PC-3 (cell line): ENCODE data around the gene SF3A2.

ENCODE experiments used
- CTCF ChIP-seq: fragments of 300-600 bp; sonication (generic); conservative IDR thresholded peaks from 2 replicates; pipeline ENCODE4 v1.5.1; 2017; ENCODE audit warnings: antibody characterized with exemption, low read depth, mild to moderate bottlenecking, low read length
- EZH2phosphoT487 ChIP-seq: fragments of 300-600 bp; sonication (generic); IDR thresholded peaks from 2 replicates; pipeline ENCODE4 v1.6.1; 2018; ENCODE audit warnings: mild to moderate bottlenecking, antibody characterized with exemption, low read length, borderline replicate concordance

DNA sequence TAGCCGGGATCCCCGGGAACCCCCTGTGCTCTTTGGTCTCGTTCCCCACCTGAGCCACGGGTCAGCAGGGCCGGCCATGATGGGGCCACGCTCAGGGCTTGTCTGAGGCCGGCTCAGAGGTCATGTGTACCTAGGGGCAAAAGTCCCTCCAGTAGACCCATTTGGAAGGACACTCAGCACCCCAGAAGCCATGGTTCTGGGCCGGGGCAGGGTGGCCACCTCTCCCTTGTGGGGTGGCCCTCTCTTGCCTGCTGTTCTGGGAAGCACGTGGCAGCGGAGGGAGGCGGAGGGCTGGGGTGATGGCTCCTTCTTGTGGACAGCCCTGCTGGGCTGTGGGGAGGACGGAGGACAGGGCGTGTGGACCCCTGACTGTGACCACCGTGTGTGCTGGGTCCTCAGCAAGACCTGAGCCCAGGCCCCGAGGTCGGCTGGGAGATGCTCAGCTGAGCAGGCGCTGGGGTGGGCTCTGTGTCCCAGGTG lies 51.8 kb downstream of the SF3A2 start:
- TF ChIP-seq CTCF (no peak), EZH2phosphoT487 (no peak)
